ENCODE measurements around the gene NPNT. TPM values are rescaled to one million over a fixed set of nuclear protein-coding genes. Genes with fewer than 3 reads are reported as not detected.

NPNT gene
- polyA plus RNA-seq, 1 of the 3 experiments (the other 2 are of a cell fraction), result not detected

- CTCF ChIA-PET, result interaction anchor here (0.6 kb wide), 1 partner anchor 30 kb away, joined by 3 read pairs; no protein-coding TSS in a partner anchor
- Histone ChIP-seq H3F3A (replicated peaks; ENCODE audit: insufficient read depth) (no peaks in the 10 kb centered on the region), H3K27ac (ENCODE audit: low read depth in 2 of 2, low read length in 1 of 2) (no peak overlapping the region), H3K36me3 (replicated peaks in 1 of 2; ENCODE audit: control insufficient read depth in 1 of 2, insufficient read depth in 2 of 2, low read length in 1 of 2) (no peaks in the 10 kb centered on the region), H3K9me3 (no peaks in the 10 kb centered on the region), H3K4me1 (ENCODE audit: control insufficient read depth in 1 of 2, insufficient read depth in 2 of 2, low read depth in 1 of 2, low read length in 1 of 2) (no peaks in the 10 kb centered on the region), H2AFZ (ENCODE audit: low read depth) (no peak overlapping the region), H3K27me3 (ENCODE audit: insufficient read depth) (no peaks in the 10 kb centered on the region), H3K79me2 (ENCODE audit: insufficient read depth) (no peaks in the 10 kb centered on the region), H3K4me2 (no peak overlapping the region), H3K9me2 (no peaks in the 10 kb centered on the region), H3K4me3 (ENCODE audit: low read depth in 2 of 2, low read length in 1 of 2) (no peak overlapping the region), H3K9ac (no peak overlapping the region), H4K20me1 (ENCODE audit: insufficient read depth) (no peaks in the 10 kb centered on the region)
- DNase-seq, result no peak
- POLR2A ChIA-PET, result no interaction called here
- TF ChIP-seq MEF2A (IDR thresholded peaks at IDR 0.05; ENCODE audit: borderline replicate concordance, low read depth), result no peak
- no peak for TF ChIP-seq EP300 (IDR thresholded peaks at IDR 0.05; ENCODE audit: borderline replicate concordance in 1 of 2, low read depth in 1 of 2, low read length in 1 of 2)
- no peak for TF ChIP-seq JUND (IDR thresholded peaks at IDR 0.05)
- TF ChIP-seq MXI1 (IDR thresholded peaks at IDR 0.05; ENCODE audit: low read depth, low read length), result no peak
- TF ChIP-seq NRF1 (IDR thresholded peaks at IDR 0.05; ENCODE audit: low read depth, low read length), result no peak
- TF ChIP-seq MAX (IDR thresholded peaks at IDR 0.05; ENCODE audit: low read depth), result no peak
- TF ChIP-seq CHD2 (IDR thresholded peaks at IDR 0.05; ENCODE audit: low read length, partially characterized antibody), result no peak
- no peak for TF ChIP-seq USF1 (IDR thresholded peaks at IDR 0.05; ENCODE audit: borderline replicate concordance, low read depth)
- no peak for TF ChIP-seq USF2 (IDR thresholded peaks at IDR 0.05; ENCODE audit: borderline replicate concordance, low read depth, low read length)
- 70% methylated on average over 1 of the region's 1 CpG for WGBS (ENCODE audit: low lambda C conversion rate)
Measured at GRCh38 chr4:105924341-105924740, 29.1 kb downstream of the NPNT start.

- no peaks in the 10 kb centered on the region for H3K9me3 ChIP-seq
- H3K27me3 ChIP-seq (ENCODE audit: insufficient read depth), result no peaks in the 10 kb centered on the region
- DNase-seq, result no peak
- no peak overlapping the region for H3K4me2 ChIP-seq
- H3K9ac ChIP-seq, result no peak overlapping the region
- no peak overlapping the region for H2AFZ ChIP-seq (ENCODE audit: low read depth)
- WGBS (ENCODE audit: low lambda C conversion rate), result 60% methylated on average over 2 of the region's 2 CpGs
- H3K36me3 ChIP-seq (replicated peaks in 1 of 2; ENCODE audit: control insufficient read depth in 1 of 2, insufficient read depth in 2 of 2, low read length in 1 of 2), result no peaks in the 10 kb centered on the region
- ChIA-PET POLR2A (no interaction called here), CTCF (no interaction called here)
- no peaks in the 10 kb centered on the region for H3K79me2 ChIP-seq (ENCODE audit: insufficient read depth)
- H3K27ac ChIP-seq (ENCODE audit: low read depth in 2 of 2, low read length in 1 of 2), result no peak overlapping the region
- H3F3A ChIP-seq (replicated peaks; ENCODE audit: insufficient read depth), result no peaks in the 10 kb centered on the region
- no peak overlapping the region for H3K4me3 ChIP-seq (ENCODE audit: low read depth in 2 of 2, low read length in 1 of 2)
- TF ChIP-seq RXRA (IDR thresholded peaks at IDR 0.05; ENCODE audit: borderline replicate concordance, low read depth) (no peak), PBX3 (IDR thresholded peaks at IDR 0.05) (no peak), EZH2phosphoT487 (IDR thresholded peaks at IDR 0.05; ENCODE audit: borderline replicate concordance, low read depth) (no peak), IRF3 (IDR thresholded peaks at IDR 0.05; ENCODE audit: low read depth, low read length) (no peak), SIN3A (IDR thresholded peaks at IDR 0.05; ENCODE audit: borderline replicate concordance, low read depth, low read length) (no peak), SMC3 (IDR thresholded peaks at IDR 0.05; ENCODE audit: low read depth, low read length) (no peak), POLR2AphosphoS5 (IDR thresholded peaks at IDR 0.05; ENCODE audit: low read depth, low read length) (no peak)
- H4K20me1 ChIP-seq (ENCODE audit: insufficient read depth), result no peaks in the 10 kb centered on the region
- no peaks in the 10 kb centered on the region for H3K9me2 ChIP-seq
- no peaks in the 10 kb centered on the region; a peak in 1 of 4 replicates for H3K4me1 ChIP-seq (ENCODE audit: control insufficient read depth in 1 of 2, insufficient read depth in 2 of 2, low read depth in 1 of 2, low read length in 1 of 2)
Measured at GRCh38 chr4:105930698-105931097, 35.4 kb downstream of the NPNT start.

Data from SK-N-SH (cell line).